IPS-11a (cell line): ENCODE data around the gene PBX3.

Experiments used
- H3K4me3 ChIP-seq: one replicate; pipeline ENCODE4 v1.5.1; 2013; ENCODE audit warnings: low read depth, low read length, control low read depth

PBX3 gene

DNA sequence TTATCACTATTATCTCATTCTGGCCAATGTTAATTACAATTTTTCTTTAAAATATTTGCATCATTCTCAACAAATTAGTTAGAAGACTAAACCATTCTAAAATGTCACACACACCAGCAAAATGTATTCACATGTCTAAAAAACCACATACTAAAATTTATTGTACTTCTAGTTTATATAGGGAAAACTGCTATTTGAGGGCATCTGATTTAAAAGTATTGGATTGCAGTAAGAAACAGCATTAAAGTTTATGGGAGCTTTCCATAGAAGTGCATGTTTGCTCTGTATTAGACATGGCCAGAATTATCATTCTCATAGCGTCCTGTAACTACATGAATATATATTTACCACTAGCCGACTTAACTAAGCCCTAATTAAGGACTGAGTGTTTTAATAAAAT, 150.3 kb downstream of the PBX3 start:
- no peak overlapping the region for H3K4me3 ChIP-seq

DNA sequence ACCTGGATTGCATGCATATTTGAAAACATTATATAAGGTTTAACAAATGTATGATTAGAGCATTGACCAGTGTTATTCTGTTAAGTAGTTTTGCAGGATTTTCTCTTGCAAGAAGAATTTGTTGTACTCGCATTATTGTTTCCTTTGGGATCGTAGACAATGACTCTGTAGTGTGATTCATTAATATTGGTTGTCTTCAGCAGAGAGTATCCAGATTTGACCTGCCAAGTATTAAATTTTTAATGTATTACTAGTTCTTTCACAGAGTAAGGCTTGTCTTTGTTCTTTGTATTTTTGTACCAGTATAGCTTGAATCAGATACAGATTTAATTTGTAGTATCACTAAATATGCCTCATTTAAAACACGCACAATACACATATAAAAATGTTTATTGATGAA, 155.0 kb downstream of the PBX3 start:
- H3K4me3 ChIP-seq, result no peak overlapping the region

DNA sequence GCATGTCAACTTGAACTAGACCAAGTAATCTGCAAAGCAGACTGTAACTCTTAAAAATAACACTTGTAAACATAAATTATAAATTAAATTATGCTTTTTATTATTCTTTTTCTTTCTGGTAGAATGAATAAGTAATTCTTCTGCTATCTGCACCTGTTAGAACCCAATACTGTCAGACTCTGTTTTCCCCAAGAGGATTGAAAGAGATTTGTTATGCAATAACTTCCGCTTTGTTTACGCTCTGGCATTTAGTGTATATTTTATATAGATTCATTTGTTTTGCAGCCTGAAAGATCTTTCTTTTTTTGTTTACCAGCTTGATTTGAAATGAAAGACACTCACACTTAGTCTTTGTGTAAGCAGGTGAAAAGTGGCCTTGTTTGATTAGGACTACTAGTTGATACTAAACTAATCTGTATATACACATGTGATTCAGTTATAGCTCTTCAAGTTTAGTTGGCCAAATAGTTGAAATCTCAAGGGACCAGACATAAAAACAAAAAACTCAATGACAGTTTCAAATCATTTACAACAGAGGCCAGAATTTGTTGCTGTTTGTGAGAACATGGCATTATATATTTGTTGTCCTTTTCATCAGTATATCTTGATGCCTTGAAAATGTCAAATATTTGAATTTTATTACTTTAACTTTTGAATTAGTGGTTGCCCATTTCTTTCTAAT, 155.8 kb downstream of the PBX3 start:
- H3K4me3 ChIP-seq, result no peak overlapping the region

DNA sequence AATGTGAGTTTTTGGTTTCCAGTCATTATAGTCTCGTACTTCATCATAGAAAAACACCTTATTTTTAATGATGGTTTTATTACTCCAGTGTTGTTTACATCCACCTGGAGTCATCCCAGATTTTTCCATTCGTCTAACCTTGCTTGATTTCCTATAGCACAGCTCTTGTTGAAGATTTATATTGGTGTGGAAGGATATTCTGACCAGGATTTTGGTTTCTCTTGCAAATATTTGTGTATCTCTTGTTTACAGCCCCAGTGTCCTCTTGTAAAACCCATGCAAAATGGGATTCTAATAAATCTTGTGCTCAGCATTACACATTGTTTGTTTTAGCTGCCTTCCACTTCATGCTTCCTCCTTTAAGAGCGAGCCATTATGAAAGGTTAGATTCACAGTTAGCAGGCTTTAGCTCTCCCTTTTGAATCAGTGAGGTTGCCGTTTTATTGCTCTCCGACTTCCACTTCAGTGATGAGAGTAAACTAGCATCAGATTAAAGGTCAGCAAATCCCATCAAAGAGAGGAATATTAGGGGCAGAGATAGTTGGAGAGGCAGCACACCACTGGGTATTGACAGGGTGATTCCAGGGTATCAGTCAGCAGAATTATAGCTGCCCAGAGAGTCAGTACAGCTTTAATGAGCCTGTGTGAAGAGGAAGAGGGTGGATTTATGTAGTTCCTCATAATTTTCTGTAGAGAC, 157.1 kb downstream of the PBX3 start:
- H3K4me3 ChIP-seq, result no peak overlapping the region

DNA sequence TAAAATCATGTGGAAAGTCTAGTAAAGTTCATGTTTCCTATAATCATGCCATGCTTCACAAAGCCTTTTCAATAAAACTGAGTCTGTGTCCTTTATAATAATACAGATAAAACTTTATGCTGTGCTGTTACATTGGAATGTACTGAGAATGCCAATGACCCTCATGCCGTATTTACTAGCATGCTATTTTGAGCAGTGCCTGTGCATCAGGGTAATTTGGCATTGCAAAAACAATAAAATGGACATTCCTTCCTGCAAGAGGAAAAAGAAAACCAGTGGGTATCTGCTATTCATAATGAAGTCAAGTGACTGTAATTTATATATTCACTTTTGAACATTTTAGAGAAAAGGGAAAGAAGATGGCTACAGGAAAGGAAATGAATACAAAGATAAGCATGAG, 159.0 kb downstream of the PBX3 start:
- H3K4me3 ChIP-seq, result no peak overlapping the region

DNA sequence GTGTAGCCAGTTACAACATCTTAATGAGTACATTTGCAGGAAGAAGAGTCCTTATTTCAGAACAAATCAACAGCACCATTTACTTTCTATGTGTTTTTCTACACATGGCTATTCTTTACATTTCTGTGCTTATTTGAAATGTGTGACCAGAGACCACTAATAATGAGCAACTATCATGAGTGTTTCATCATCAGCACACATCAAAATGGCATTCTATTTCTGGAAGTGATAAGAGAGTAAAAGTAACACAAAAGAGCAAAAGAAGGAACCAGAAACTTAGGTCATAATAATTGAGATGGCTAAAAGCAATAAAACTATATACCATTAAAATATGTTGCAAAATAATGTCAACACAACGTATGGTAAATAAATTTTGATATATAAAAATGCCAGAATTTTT, 159.7 kb downstream of the PBX3 start:
- no peak overlapping the region for H3K4me3 ChIP-seq

DNA sequence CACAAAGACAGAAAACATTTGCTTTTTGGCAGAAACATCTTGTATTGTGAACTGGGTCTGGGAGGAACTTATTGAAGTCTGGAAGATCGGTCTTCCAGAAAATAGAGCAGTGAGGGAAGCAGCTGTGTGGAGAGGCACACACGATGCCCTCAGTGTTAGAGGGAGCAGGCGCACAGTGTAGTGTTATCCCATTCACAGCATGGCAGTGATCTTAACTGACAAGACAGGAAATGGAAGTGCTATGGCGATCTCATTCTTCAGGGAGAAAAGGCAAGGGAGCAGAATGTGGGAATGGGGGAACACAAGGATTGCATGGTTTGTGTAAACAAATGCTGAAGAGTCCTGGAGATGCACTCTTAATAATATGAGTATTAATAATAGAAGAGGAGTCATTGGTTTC, 161.0 kb downstream of the PBX3 start:
- no peak overlapping the region for H3K4me3 ChIP-seq

DNA sequence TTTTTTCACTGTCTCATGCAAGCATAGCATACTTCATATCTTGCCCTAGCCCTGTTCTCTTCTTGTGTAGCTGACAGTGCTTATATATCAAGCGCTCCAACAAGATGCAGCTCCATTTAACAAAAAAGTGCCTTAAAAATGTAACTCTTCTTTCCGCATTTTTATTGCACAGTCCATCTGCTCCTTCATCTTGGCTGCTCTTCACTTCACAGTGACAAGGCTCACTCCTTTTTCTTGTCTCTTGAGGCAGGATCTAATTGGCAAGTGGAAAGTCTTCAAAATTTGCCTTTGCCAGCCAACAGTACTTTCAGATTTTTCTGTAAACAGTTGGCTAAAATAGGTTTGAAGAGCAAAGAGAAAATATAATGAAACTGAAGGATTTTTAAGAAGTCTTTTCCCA, 161.8 kb downstream of the PBX3 start:
- no peak overlapping the region for H3K4me3 ChIP-seq

DNA sequence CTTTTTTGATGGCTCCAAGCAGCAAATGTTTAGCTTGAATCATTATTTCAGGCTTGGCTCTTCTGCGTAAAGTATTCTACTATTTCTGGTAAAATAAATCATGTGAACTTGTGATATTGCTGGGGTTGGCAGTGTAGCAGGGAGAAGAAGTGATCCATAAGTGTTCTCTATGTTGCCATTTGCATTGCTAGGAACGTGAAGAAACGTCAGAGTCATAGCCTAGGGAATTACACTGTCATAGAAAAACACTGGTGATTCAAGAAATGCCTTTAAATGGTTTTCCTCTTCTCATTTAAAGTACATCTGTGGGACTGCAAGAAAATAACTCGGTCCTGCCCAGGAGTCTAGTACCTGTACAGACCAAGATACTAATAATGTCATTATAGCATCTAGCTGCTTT, 162.3 kb downstream of the PBX3 start:
- no peak overlapping the region for H3K4me3 ChIP-seq

DNA sequence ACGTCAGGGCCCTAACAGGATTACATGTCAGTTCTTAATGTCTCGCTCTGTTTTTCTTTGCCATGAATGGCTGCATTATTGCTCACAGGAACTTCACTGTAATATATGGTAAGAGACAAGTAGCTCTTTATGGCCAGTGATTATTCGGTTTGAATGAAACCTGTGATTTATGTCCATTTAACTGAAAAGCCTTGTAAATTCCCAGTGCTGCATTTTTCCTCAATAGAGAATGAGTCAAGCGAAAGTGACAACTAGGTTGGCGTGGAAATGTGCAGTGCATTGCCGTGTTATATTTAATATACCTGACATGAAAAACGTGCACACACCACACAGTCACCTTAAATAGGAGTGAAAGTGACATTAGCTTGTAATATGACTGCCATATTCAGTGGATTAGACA, 163.1 kb downstream of the PBX3 start:
- H3K4me3 ChIP-seq, result no peak overlapping the region

DNA sequence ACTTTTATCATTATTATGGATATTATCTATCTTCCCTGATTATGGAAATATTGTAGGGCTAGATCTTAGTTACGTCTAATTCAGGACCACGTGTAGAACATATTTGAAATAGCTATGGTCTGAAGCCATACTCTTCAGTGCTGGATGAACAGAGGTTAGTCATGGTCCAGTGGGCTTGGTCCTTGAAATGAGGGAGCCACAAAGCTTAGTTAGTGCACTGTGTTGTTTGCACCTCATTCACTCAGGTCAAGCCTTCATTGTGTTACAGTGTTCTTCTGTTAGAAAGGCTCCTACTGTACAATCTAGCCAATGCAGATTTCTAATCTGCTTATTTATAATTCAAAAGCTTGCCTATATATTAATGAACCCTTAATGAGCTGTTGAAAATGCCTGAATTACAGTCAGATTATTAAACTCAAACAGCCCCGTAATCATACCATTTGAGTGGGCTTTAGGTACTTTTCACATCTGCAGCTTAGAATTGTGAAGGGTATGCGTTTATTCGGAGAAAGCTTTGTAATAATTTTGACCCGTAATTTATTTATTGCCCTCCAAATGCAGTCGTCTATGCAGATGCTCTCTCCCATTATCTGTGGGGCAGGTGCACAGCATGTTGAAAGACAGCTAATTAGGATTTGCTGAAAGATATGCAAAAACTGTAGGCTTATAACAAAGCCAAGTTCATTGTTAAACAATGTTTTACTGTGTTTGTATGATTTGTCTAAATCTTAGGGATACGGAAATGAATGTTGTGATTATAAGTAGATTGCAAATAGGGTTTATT, 164.9 kb downstream of the PBX3 start:
- H3K4me3 ChIP-seq, result no peak overlapping the region

DNA sequence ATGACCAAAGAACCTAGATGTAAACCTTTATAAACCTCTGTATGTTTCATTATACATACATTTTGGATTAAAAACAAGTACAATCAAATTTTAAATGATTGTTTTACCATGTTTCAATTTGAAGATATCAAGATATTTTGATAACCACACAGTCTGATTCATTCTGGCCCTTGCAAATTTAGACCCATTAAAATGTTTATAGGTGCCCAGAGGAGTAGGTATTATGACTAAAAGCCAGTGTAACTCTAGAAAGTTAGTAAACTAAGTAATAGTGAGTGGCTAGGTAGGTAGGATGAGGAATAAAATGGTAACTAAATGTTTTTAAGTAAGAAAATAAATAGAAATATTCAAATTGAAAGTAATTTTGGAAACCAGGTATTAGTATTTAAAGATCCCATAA, 165.5 kb downstream of the PBX3 start:
- H3K4me3 ChIP-seq, result no peak overlapping the region

DNA sequence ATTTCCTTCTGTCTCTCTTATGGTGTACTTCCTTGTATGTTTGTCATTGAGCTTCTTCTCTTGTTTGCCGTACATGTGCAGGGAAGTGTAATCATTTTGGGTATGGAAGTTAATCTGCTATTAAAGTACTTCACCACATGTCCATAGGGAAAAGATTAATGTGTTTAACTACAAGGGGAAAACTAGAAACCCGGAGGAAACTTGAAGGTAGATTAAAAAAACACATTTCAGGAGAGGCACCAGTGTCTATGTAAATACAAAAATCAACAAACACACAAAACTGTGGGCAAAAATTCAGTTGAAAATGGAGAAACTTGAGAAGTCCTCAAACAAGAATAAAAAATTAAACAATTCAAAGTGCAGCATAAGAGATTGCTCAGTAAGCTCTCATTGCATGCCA, 166.4 kb downstream of the PBX3 start:
- no peak overlapping the region for H3K4me3 ChIP-seq

DNA sequence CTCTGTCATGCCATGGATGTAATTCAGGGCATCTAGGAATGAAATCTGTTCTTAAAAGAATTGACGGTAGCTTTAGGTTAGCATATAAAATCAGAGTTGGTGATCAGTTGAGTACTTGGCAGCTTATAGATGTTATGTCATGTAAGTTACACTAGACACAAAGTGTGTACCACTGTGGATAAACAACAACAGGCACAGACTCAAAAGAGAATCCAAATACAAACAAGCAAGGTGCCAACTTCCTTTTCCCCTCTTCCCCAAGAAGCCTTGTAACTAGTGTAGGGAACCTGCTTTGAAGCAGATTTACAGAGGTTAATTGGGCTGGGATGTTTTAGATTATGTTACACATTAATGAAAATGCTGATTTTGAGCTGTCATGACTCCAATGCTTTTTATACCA, 167.2 kb downstream of the PBX3 start:
- no peak overlapping the region for H3K4me3 ChIP-seq

DNA sequence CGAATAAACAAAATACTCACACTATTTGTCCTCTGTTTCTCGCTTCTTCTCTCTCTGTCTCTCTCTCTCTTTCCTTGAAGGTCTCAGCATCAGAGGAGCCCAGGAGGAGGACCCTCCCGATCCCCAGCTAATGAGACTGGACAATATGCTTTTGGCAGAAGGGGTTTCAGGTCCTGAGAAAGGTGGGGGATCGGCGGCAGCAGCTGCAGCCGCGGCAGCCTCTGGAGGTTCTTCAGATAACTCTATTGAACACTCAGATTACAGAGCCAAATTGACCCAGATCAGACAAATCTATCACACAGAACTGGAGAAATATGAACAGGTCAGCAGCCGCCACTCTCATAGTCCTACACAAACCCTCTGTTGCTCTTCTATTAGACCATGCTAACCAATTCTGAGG, 168.4 kb downstream of the PBX3 start:
- no peak overlapping the region for H3K4me3 ChIP-seq

DNA sequence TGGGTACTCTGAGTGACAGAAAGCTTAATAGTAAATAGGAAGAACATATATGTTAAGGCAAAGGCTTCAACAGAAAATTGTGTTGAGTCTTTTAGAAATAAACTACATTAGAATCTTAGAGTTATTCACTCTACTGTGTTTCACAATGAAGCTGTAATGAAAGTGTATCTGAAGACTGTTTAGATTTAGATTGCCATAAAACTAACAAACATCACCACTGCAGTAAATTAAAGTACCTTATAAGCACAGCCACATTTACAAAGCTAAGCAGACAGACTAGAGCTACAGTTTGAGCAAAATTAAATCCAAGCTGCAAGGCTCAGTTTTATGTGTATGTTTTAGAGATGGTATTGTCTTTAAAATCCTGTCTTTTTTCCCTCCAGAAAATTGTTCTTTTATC, 172.4 kb downstream of the PBX3 start:
- H3K4me3 ChIP-seq, result no peak overlapping the region

DNA sequence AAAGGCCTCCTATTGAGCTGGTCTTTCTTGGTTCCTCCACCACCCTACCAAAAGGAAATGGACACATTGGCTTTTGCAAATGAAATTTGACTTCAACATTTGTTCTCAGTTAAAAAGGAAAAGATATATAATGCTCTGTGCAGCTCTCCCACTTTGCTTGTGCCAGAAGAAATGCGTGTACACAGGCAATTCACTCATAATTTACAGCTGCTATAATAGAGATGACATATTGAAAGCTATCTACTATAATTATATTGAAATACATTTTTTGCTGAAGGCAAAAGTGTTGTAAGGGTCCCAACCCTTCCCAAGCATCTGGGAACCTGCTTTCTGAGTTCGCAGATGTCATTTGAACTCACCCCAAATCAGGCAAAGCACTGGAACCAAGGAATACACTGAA, 173.2 kb downstream of the PBX3 start:
- H3K4me3 ChIP-seq, result no peak overlapping the region

DNA sequence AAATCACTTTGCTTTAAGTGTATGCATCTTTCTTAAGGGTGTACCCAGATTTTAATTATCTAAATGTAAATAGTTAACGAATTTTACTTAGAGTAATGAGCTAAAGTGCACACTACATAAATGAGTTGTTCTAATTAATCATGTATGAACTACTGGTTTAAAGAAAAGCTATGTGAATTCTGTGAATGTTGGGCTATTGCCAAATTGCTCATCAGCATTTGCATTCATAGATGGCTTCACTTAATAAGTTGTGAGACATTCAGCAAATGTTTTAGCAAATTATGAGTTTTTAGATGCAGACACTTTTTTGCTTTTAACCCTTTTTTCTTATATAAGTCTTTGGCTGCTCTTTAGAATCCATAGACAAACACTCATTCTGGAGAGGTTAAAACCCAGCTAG, 175.7 kb downstream of the PBX3 start:
- no peak overlapping the region for H3K4me3 ChIP-seq

DNA sequence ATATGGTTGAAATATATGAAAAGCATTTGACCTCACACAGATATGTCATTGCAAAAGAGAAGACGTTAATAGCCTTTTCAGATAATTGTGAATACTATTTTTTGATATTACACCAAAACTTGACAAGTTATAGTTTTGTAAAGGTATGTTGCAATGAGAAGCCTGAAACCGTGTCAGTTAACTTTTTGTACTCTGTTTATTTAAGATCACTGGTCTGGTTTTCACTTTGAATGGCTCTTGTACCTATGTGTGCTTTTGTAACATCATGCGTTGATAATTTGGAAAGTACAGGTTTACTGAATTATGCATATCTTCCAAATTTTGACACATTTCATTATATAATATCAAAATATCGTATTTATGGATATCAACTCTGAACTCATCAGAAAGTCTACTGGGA, 177.2 kb downstream of the PBX3 start:
- no peak overlapping the region for H3K4me3 ChIP-seq

DNA sequence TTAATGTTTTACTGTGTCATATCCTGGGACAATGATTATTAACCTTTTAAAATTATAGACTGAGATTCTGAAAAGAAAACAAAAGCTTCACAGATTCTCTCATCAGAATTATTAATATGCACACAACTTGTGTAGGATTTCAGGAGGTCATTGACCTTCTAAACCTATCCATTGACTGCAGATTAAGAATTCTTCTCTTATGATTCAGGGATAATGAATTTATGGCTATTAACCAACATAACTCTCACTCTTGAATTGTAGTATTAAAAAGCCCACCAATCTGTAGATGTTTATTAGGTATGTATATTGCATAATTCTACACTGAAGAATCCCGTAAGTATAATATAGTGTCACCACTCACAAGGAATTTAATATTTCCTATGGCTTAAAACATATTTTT, 179.8 kb downstream of the PBX3 start:
- no peak overlapping the region for H3K4me3 ChIP-seq

DNA sequence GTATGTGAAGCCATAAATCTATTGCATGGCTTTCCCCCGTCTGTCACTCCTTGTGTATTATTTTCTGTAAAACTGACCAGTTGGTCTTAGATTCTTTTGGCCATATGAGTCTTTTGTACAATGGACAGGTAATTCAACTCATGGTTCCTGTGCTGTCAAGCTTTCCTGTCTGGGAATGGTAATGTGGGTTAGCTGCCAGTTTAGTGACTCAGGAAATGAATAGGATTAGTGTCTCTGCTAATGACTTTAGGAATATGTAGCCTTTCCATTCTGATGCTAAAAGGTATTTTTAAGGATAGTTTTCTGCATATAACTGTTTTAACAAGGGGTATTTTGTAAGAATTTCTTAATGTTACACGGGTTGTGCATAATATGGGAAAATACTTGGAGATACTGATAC, 182.7 kb downstream of the PBX3 start:
- H3K4me3 ChIP-seq, result no peak overlapping the region

DNA sequence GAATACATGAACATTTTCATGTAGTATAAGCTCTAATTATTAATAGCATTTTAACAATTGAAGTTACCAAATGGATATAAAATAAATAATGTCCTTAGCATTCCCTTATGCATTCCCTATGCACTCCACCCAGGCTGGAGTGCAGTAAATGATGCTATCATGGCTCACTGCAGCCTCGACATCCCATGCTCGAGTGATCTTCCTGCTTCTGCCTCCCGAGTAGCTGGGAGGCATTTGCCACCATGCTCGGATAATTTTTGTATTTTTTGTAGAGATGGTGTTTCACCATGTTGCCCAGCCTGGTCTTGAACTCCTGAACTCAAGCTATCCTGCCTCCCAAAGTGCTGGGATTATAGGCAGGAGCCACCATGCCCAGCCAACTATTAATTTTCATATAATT, 184.0 kb downstream of the PBX3 start:
- no peak overlapping the region for H3K4me3 ChIP-seq
